Stimulated activated CD4-positive, alpha-beta T cell treated with anti-CD3 and anti-CD28 coated beads, TNF-alpha, amount 100 ng/mL, for 4 hours (primary cell): Measurements from ENCODE around the gene MAPKAP1.

Experiments used
- DNase-seq, 3 experiments: peaks; one replicate each; pipeline ENCODE4 v3.0.0-alpha.2; 2020; ENCODE audit warnings: low read depth in 3 of 3

The MAPKAP1 gene

DNA sequence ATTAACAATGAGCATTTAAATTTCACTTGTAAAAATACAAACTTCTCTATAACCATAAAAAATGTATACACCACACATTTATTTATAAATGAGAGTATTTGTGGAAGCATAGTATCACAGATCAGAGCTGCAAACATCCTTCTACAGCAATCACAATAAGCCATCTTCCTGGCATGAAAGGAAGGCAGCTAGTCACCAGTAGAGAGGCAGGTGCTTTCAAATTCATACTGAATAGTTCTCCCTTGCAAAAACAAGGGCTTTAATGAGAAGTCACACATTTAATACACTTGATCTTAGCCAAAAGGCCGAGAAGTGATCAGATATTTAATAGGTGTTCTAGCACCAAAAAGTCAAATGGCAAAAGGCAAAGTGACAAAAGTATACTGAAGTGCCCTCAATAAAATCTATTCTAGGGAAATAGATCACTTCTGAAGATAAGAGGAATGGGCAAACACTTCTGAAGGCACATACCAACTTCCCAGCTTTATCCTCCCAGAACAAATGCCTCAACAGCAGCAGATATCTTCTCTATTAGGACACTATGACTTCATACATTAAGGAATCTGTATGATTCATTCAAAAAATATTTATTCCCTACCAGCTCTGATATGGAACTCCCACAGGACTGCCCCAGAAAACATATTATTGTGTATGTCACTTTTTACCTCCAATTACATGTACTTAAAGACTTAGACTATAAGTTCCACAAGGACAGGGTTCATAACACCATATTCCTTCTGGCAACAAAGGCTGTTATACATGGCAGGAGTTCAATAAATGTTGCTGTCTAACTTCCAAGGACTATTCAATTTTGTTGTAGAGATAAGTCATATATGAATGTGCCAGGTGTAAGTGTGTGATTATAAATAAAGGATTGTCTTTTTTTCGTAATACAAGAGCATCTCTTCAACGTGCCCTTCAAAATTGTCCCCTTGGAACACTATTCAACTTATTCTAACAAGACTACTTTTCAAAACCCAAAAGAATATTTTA is 31.7 kb downstream of the MAPKAP1 start:
- DNase-seq, result no peak

- DNase-seq, result no peak
These were observed 34.1 kb downstream of the MAPKAP1 start for GRCh38 chr9:125672876-125673275.

DNA sequence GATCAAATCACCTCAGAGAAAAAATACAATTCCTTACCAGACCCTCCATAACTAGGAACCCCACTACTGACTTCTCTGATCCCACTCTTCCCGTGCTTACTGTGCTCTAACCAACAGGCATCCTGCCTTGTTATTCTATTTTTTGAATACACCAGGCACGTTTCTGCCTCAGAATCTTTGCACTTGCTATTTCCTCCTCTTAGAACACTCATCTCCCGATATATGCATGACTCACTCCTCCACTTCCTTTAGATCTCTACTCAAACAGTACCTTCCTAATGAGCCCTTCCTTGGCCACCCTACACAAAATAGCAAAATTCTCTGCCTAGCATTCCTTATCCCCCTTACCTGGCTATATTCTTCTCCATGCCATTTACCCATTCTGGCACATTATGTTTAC is 43.9 kb downstream of the MAPKAP1 start:
- no peak for DNase-seq

- no peak for DNase-seq
These were observed 46.5 kb downstream of the MAPKAP1 start for GRCh38 chr9:125660557-125660956.

DNA sequence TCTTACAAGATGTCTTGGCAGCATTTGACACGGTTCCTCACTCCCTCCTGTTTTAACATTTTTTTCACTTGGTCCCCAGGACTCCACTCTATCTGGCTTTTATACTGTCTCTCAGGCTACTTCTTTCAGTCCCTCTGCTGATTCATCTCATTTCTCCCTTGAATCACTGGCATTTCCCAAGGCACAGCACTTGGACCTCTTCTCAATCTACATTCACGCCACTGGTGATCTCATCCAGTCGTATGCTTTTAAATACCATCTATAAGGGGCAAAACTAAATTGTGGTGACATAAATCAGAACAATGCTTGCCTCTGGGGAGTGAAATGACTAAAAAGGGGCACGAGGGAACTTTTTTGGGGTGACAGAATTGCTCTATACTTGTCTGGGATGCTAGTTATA is 47.1 kb downstream of the MAPKAP1 start:
- no peak for DNase-seq

DNA sequence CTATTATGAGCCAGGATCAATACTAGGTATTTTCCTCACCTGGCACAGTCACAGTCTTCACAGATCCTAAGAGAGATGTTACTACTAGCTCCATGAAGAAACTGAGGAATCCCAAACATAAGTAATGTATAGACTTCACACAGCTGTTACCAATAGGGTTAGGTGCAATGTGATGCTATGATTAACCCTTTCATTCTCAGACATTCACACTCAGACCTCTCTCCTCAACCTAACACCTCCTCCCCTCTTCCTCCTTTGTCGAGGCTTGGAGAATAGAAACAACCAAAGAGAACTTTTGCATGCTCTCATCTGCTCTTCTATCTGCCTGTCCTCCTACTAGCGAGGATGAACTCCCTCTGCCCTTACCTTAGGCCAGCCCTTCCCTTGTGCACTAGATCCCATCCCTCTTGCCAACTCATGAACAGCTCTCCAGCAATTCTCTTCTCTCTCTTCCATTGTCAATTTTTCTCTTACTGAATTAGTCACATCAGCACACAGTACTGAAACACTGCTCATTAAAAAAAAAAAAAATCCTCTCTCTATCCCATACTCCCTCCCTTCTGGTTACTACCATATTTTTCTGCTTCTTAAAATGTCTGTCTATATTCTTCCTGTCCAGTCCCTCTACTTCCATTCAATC is 47.7 kb downstream of the MAPKAP1 start:
- DNase-seq, result no peak

GRCh38 chr9:125656560-125656959 is 50.4 kb downstream of the MAPKAP1 start:
- no peak for DNase-seq

GRCh38 chr9:125655691-125656410 is 51.2 kb downstream of the MAPKAP1 start:
- DNase-seq, result no peak

GRCh38 chr9:125655066-125655633 is 51.9 kb downstream of the MAPKAP1 start:
- no peak for DNase-seq

GRCh38 chr9:125654121-125654520 is 52.9 kb downstream of the MAPKAP1 start:
- no peak for DNase-seq

DNA sequence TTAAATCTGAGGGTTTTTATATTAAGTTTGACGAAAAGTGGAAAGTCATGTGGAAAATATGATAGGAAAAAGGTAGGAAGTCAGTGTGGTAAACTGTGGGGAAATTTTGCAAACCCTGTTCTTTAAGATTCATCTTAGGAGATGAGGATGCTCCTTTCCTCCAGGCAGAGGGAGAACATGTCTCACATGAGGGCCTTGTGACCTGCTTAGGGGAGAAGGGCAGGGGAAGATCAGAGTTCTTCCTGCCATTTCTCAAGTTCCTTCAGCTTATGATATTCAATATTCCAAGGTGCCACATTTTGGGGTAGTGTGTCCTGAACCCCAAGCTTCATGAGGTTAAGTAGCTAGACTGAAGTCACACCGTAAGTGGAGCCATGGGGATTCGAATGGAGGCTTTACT is 53.7 kb downstream of the MAPKAP1 start:
- DNase-seq, result no peak

DNA sequence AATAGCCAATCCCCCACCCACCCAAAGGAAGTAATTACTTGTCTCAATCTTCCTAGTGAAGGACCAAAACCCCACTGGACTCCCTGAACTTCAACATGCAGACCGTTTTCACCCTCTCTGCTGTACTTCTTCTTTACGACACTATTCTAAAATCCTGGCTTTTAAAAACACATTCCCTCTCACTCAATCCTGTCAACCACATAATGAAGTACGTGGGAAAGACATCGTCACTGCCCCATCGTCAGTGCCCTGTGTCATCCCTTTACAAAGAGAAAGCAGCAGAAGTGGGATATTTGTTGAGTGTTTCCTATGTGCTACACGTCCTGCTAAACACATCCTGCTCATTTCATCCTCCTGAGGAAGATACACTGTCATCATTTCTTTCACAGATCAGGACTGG is 54.2 kb downstream of the MAPKAP1 start:
- no peak for DNase-seq

- no peak for DNase-seq
These were observed 54.8 kb downstream of the MAPKAP1 start for GRCh38 chr9:125652233-125652594.

DNA sequence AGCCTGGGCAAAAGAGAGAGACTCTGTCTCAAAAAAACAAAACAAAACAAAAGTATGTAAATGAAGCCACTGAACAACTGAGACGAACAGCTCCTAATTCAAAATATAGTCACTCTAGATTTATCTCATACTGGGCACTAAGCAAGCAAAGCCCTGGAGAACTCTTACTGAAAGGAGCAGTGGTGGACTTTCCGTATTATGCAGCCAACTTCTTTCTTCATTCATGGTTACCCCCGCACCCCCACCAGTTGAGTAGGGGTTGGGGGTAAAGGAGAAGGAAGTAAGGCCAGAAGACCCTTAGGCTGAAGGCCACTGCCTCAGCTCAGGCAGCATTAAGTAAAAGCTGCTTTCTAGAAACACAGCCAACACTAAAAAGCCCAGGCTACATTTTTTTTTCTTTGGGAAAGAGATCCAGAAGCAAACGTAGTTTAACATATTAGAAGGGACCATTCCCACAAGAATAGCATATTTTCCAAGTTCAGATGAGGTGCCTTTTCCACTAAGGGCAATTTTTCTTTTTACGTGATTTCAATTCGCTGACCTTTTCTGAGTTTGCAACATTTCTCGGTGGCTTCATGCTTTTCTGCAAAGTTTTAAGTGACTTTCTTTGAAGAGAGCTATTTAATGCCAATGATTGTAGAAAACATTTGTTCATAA is 55.3 kb downstream of the MAPKAP1 start:
- DNase-seq, result no peak

DNA sequence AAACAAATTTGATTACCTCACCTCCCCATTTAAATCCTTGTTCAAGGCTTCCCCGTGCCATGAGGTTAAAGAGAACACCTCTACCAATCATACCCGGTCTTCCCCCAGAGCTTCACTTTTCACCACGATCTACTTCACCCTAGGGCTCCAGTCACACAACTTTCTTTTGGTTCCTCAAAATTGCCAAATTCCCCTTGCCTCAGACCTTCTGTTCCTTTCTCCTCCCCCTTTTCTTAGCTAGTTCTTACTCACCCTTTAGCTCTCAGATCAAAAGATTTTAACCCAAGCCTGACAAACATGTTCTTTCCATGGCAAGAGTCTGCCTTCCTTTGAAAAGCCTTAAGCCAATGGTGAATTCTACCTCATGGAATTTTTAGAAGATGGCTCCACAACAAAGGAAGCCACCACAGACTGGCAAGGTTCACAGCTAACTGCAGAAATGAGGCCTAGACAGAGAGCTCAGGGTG is 56.7 kb downstream of the MAPKAP1 start:
- DNase-seq, result no peak

GRCh38 chr9:125649826-125650225 is 57.2 kb downstream of the MAPKAP1 start:
- no peak for DNase-seq

DNA sequence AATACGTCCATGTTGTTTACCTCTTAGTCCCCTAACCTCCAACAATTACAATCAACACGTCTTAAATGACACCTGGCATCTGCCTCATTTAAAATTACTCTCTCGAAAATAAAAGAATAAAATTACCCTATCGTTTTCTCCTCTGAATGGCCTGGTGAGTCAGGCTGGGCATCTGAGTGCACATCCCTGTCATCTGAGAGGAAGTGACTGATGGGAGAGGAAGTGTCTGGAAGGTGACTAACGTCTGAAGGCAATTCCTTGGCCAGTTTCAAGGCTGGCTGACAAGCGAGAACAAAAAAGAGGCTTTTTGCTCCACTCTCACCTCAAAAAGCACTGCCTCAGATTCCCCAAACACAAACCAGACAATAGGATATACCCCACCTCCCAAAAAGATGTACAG is 57.7 kb downstream of the MAPKAP1 start:
- DNase-seq, result no peak

DNA sequence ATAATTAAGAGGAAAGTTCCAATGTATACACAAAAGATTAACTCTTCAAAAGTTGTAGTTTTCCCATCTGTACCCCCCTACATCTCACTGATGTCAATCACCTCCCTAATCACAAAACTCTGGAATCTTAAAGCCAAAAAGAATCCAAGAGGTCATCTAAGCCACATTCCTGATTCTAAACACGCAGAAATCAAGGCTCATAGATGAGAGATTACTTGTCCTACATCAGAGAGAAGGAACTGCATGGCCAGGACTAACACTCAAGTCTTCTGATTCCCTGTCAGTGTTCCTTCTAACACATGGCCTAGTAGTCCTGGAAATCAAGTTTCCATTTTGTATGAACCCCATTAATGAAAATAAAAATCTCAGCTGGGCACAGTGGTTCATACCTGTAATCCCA is 58.7 kb downstream of the MAPKAP1 start:
- no peak for DNase-seq

DNA sequence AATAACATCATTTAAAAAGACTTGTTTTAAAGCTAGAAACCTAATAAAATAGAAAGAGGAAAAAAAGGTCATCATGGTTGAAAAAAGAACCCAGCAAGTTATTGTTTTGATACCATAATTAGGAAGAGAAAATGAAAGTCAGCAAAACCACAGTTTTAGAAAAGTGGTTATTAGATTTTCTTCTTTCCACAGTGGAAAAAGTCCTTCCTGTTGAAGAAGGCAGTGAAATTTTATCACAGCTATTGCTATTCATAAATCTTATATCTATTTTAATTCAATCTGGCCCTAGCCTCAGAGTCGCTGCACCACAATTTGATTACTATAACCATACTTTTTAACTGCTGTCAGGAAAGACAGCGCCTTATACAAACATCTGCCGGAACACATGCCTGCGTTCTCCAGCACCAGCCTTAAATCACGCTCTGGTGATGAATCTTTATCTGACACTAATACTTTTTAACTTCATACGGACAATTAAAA is 60.3 kb downstream of the MAPKAP1 start:
- DNase-seq, result no peak

DNA sequence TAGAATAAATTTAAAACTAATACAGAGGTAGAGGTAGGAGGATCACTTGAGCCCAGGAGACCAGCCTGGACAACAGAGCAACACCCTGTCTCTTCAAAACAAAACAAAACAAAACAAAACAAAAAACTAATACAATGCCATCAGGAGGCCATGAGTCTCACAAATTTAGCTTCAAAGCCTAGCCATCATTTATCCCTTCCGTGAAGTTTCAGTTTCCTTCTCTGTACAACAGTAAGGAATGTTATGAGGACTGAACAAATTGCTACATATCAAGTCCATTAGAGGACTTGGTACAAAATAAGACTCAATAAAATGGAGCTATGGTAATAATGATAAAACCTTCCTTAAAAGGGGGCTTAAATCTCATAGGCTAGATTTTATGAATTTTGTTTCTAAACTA is 60.8 kb downstream of the MAPKAP1 start:
- no peak for DNase-seq

DNA sequence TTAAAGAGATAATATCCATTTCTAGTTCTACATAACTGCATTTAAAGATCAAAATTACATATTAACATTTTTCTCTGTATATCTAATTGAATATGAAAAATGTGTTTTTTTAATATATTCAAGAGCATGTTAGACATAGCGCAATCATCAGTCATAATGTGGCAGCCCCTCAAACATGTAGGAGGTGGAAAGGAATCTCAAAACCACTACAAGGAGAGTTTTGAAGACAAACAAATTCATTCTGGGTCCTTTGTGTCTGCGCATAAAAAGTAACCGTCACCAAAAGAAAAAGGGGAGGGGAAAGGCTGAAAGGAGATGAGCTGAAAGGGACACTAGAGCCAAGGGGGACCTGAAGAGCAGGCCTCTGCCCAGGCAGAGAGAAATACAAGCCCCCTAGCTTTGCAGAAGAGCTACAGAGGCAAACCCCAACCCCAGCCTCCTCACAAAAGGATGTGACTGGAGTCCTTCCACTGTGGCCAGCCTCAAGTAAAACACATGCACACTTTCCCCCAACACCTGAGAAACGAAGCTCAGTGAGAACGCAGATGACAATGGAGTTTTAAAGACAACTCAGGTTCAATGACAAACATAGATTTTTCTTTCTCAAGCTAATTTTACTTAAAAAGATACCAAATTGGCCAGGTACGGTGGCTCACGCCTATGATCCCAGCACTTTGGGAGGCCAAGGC is 62.0 kb downstream of the MAPKAP1 start:
- no peak for DNase-seq
